Stimulated activated CD4-positive, alpha-beta T cell treated with anti-CD3 and anti-CD28 coated beads, Interleukin-12 subunit alpha, Interleukin-12 subunit beta, amount 100 ng/mL, for 4 hours (primary cell): ENCODE results near the gene IFI27.
A peak's percentile ranks its signal among the peaks of the same experiment; 100 is the strongest.

ENCODE experiments used
- DNase-seq: peaks from one replicate; pipeline ENCODE4 v3.0.0-alpha.2; 2020

Gene IFI27

DNA sequence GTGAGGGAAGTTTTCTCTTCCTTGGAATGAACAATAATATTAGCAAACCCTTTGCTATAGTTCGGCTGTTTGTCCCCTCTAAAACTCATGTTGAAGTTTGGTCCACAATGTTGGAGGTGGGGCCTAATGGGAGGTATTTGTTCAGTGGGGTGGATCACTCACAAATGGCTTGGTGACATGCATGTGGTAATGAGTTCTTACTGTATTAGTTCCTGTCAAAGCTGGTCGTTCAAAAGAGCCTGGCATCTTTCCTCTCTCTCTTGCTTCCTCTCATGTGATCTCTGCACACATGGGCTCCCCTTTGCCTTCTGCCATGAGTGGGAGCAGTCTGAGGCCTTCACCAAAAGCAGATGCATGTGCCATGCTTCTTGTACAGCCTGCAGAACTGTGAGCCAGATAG lies 50.5 kb downstream of the IFI27 start:
- DNase-seq = no peak

DNA sequence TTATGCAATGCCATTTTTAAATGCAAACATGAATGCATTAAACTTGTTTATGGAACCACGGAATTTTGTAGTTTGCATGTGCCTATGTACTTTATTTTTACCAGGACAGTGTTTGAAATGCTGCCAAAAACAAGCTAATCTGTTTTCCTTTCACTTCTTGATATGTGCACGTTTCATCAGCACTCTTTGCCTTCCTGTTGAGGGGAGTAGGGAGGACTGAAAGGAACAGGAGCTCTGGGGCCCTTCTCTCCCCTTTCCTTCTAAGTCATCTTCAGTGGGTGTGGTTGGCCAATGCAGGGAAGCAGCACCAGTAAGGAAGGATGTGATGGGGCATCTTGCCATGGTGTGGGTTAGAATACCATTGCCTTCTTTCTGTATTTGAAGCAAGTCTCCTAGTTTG lies 51.4 kb downstream of the IFI27 start:
- no peak for DNase-seq

DNA sequence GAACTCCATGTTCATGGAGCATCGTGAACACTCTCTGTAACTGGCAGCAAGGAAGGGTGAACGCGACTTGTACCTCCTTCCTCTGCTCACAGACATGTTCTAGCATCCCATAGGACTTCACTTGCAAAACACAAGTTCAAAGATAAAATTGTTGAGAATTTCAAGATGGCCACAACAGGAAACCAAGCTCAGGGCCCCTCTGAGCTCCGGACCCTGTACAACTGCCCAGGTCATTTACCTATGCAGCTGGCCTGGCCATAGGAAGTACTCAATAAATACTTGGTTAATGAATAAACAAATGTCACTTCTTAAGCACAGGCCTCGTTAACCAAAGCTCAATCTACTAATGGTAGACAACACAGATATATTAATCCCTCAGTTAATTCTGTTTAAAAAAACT lies 51.9 kb downstream of the IFI27 start:
- DNase-seq = no peak

DNA sequence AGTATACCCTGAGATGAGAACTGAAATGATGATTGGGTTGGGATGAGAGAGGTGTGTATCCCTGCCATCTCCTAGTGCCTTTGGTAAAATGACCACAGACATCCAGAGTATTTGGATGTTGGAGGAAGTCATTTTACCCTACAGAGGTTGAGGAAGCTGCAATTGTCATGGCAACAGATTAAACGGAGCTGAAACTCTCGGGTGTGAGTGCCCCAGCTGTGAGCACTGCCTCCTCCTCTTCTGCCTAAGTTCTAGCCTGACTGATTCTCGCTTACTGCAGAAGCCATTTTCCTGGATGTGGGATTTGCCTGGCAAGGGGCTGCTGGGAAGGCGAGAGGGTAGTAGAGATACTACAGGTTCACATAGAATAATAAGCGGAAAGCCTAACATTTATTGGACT lies 53.3 kb downstream of the IFI27 start:
- DNase-seq = no peak

DNA sequence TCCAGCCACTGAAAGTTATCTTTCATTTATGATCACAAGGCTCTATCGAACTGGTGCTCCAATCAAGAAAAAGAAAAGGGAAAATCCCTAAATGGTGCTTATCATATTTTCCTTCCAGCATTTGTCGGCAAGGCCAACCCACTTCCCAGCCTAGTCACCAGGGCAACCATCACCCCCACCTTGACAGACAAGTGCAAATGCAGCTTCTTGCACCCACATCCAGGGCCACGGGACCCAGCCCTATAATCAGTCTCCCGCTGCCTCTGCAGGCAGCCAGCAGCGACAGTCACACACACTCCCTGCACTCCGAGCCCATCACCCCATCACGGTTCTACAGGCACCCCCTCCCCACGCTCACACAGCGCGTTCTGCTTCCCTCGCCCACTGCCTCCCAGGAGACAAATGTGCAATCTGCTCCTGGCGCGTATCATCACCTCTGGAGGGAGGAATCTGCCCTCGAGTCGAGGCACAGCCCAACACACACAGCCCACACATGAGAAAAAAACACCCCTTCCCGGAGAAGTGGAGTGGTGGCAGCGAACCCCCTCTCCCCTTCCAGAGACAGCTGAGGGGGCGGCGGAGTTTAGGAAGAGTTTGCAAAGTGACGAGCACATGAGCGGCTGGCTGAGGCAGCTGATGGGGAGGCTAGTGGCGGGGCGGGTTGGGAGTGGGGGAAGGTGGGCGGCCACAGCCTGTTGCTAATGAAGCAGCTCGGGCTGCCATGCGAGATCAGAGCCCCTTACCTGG lies 54.3 kb downstream of the IFI27 start:
- DNase-seq = peak; percentile 18

DNA sequence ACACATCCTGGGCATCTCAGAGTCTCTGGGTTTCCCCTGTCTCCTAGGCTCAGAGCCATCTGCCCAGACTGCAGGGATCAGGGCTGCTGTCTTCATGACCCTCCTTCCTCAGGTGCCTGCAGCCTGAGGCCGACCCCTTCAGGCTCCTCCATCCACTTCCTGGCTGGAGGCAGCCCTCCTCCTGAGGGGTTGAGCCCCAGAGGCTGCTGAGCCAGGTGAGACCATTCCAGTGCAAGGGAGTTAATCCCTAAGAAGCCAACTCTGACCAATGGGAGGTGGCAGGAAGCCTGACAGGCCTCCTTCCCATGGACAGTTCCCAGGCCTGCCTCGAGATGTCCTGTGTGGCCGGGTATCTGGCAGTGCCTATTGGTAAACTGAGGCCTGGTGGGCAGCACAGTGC lies 55.2 kb downstream of the IFI27 start:
- no peak for DNase-seq
